HepG2 (cell line): Measurements from ENCODE around the gene ARTN. TPM values are rescaled to one million over a fixed set of nuclear protein-coding genes. Genes with fewer than 3 reads are reported as not detected.

ENCODE experiments used
- FLYWCH1 ChIP-seq: sonication (generic); formaldehyde crosslinking; IDR thresholded peaks from 2 replicates; pipeline ENCODE4 v1.8.1; 2023; ENCODE audit warnings: mild to moderate bottlenecking, missing genetic modification reagents
- FOSL2 ChIP-seq: sonication (generic); formaldehyde crosslinking; IDR thresholded peaks from 2 replicates; pipeline ENCODE4 v1.4.0; 2020; ENCODE audit warnings: missing genetic modification reagents
- NR2C2 ChIP-seq: sonication (generic); formaldehyde crosslinking; IDR thresholded peaks from 2 replicates; pipeline ENCODE4 v1.4.0; 2020; ENCODE audit warnings: missing genetic modification reagents, mild to moderate bottlenecking, moderate library complexity, borderline replicate concordance
- NR2F6 ChIP-seq, 2 experiments: IDR thresholded peaks; 2 replicates each; pipeline ENCODE4 v1.6.1; 2016; ENCODE audit warnings: antibody characterized with exemption in 1 of 2, mild to moderate bottlenecking in 1 of 2
- RAD21 ChIP-seq: fragments of 450-650 bp; formaldehyde crosslinking; IDR thresholded peaks from 2 replicates; pipeline ENCODE4 v1.5.0; 2020; ENCODE audit warnings: mild to moderate bottlenecking
- SIN3A ChIP-seq: IDR thresholded peaks from 2 replicates; pipeline ENCODE4 v1.6.1; 2011; ENCODE audit warnings: low read depth, mild to moderate bottlenecking, control low read depth, low read length, borderline replicate concordance
- ZBTB1 ChIP-seq: sonication (generic); formaldehyde crosslinking; IDR thresholded peaks from 2 replicates; pipeline ENCODE4 v1.4.0; 2020; ENCODE audit warnings: missing genetic modification reagents, borderline replicate concordance
- ZBTB14 ChIP-seq: sonication (generic); formaldehyde crosslinking; IDR thresholded peaks from 2 replicates; pipeline ENCODE4 v1.4.0; 2020; ENCODE audit warnings: missing genetic modification reagents
- ZIK1 ChIP-seq: sonication (generic); formaldehyde crosslinking; IDR thresholded peaks from 2 replicates; pipeline ENCODE4 v1.5.0; 2020; ENCODE audit warnings: mild to moderate bottlenecking, low read depth, missing genetic modification reagents, borderline replicate concordance
- ZNF143 ChIP-seq: sonication (generic); formaldehyde crosslinking; IDR thresholded peaks from 2 replicates; pipeline ENCODE4 v1.4.0; 2020; ENCODE audit warnings: missing genetic modification reagents
- ZNF776 ChIP-seq: sonication (generic); formaldehyde crosslinking; IDR thresholded peaks from 2 replicates; pipeline ENCODE4 v1.4.0; 2020; ENCODE audit warnings: mild to moderate bottlenecking, missing genetic modification reagents
- ZSCAN29 ChIP-seq: sonication (generic); formaldehyde crosslinking; conservative IDR thresholded peaks from 2 replicates; pipeline ENCODE4 v1.4.0; 2020; ENCODE audit warnings: mild to moderate bottlenecking, missing genetic modification reagents
- polyA plus RNA-seq, 8 experiments: library from polyadenylated mRNA; depleted of rRNA in 3 of 8; stranded (reverse) in 7 of 8; unstranded in 1 of 8; fragments of >200 nt; fragmentation: Illumina TruSeq in 4 of 8; extraction: Trizol in 4 of 8; gene quantifications; 2 replicates each; pipeline versions ENCODE4 v1.2.1 to v1.2.3, GENCODE V29; 2011 to 2016; ENCODE audit warnings: low read depth in 4 of 8, missing spikeins in 1 of 8, mixed read lengths in 1 of 8; ENCODE audit not compliant: insufficient read depth in 1 of 8
- total RNA-seq, 5 experiments: library from RNA; depleted of rRNA; stranded (reverse); fragments of >200 nt; fragmentation: Illumina TruSeq; extraction: Trizol; gene quantifications; 2 replicates each; pipeline ENCODE4 v1.2.3, GENCODE V29; 2016; ENCODE audit warnings: low read depth in 1 of 5
- TF ChIP-seq, protein P1 (sequence below): sonication (generic); formaldehyde crosslinking; IDR thresholded peaks from 2 replicates; pipeline ENCODE4 v1.5.0; 2020; ENCODE audit warnings: mild to moderate bottlenecking, missing genetic modification reagents, borderline replicate concordance
- TF ChIP-seq, protein P2 (sequence below): sonication (generic); formaldehyde crosslinking; IDR thresholded peaks from 2 replicates; pipeline ENCODE4 v1.4.0; 2020; ENCODE audit warnings: mild to moderate bottlenecking, missing genetic modification reagents
- TF ChIP-seq, protein P3 (sequence below): sonication (generic); formaldehyde crosslinking; IDR thresholded peaks from 2 replicates; pipeline ENCODE4 v1.4.0; 2020; ENCODE audit warnings: missing genetic modification reagents, borderline replicate concordance
- TF ChIP-seq, protein P4 (sequence below): fragments of 450-650 bp; IDR thresholded peaks from 2 replicates; pipeline ENCODE4 v1.6.1; 2017; ENCODE audit warnings: mild to moderate bottlenecking

The ARTN gene
- total and polyA plus RNA-seq, 2 of the 13 experiments (the other 11 are each of a cell fraction or from before 2014, with no cell fraction given) = 0.11 to 0.62 TPM

DNA sequence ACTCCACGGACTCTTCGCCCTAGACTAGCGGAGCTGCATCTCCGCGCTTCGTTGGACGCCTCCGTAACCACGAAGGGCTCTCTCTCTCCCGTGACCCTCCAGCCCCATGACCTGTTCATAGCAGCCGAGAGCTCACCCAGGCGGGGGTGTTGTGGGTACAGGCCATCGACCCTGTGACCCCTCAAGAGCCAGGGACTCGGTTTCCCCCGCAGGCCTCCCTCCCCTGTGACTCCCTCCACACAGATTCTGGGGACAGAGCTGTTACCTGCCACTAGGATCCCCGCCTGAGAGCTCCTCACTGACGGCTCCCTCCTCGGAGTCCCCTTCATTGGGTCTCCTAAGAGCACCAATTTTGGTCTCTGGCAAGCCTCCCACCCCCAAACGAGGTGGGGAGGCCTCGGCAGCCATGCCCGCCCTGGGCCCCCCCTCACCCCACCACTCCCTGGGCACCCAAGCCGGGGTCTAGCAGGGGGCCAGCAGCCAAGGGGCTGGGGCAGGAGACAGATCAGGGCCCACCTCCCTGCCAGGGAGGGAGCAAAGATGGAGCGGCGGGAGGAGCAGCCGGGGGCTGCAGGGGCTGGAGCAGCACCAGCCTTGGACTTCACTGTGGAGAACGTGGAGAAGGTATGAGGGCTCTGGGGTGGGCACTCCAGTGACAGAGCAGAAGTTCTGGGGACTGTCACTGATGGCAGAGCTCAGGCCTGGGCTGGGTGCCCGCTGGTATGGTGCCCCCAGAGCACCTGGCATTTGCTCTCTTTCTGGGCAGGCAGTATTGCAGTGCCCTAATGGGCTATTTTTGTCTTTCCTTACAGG, 13.7 kb downstream of the ARTN start (continued):
- TF ChIP-seq, protein P1, sequence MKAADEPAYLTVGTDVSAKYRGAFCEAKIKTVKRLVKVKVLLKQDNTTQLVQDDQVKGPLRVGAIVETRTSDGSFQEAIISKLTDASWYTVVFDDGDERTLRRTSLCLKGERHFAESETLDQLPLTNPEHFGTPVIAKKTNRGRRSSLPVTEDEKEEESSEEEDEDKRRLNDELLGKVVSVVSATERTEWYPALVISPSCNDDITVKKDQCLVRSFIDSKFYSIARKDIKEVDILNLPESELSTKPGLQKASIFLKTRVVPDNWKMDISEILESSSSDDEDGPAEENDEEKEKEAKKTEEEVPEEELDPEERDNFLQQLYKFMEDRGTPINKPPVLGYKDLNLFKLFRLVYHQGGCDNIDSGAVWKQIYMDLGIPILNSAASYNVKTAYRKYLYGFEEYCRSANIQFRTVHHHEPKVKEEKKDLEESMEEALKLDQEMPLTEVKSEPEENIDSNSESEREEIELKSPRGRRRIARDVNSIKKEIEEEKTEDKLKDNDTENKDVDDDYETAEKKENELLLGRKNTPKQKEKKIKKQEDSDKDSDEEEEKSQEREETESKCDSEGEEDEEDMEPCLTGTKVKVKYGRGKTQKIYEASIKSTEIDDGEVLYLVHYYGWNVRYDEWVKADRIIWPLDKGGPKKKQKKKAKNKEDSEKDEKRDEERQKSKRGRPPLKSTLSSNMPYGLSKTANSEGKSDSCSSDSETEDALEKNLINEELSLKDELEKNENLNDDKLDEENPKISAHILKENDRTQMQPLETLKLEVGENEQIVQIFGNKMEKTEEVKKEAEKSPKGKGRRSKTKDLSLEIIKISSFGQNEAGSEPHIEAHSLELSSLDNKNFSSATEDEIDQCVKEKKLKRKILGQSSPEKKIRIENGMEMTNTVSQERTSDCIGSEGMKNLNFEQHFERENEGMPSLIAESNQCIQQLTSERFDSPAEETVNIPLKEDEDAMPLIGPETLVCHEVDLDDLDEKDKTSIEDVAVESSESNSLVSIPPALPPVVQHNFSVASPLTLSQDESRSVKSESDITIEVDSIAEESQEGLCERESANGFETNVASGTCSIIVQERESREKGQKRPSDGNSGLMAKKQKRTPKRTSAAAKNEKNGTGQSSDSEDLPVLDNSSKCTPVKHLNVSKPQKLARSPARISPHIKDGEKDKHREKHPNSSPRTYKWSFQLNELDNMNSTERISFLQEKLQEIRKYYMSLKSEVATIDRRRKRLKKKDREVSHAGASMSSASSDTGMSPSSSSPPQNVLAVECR (CRISPR knock-in tag) = peak; percentile 57; the same call in 1 of the 2 replicates
- TF ChIP-seq SIN3A (no peak), ZNF143 (no peak), FOSL2 (peak; percentile 2; the same call in 1 of the 2 replicates), ZIK1 (CRISPR knock-in tag) (no peak), ZBTB1 (CRISPR knock-in tag) (no peak), NR2C2 (CRISPR knock-in tag) (no peak), RAD21 (CRISPR knock-in tag) (no peak), ZNF776 (CRISPR knock-in tag) (peak; percentile 3; the same call in 1 of the 2 replicates), FLYWCH1 (no peak), ZSCAN29 (no peak; the same call in 1 of the 2 replicates), ZBTB14 (CRISPR knock-in tag) (no peak), NR2F6 (IDR thresholded peaks at IDR 0.05) (no peak), NR2F6 (CRISPR knock-in tag; IDR thresholded peaks at IDR 0.05) (no peak)
- TF ChIP-seq, protein P2, sequence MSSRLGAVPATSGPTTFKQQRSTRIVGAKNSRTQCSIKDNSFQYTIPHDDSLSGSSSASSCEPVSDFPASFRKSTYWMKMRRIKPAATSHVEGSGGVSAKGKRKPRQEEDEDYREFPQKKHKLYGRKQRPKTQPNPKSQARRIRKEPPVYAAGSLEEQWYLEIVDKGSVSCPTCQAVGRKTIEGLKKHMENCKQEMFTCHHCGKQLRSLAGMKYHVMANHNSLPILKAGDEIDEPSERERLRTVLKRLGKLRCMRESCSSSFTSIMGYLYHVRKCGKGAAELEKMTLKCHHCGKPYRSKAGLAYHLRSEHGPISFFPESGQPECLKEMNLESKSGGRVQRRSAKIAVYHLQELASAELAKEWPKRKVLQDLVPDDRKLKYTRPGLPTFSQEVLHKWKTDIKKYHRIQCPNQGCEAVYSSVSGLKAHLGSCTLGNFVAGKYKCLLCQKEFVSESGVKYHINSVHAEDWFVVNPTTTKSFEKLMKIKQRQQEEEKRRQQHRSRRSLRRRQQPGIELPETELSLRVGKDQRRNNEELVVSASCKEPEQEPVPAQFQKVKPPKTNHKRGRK (CRISPR knock-in tag) = 0 out of 2 replicates have a peak, but pooled peaks have one; percentile 17
- TF ChIP-seq, protein P3, sequence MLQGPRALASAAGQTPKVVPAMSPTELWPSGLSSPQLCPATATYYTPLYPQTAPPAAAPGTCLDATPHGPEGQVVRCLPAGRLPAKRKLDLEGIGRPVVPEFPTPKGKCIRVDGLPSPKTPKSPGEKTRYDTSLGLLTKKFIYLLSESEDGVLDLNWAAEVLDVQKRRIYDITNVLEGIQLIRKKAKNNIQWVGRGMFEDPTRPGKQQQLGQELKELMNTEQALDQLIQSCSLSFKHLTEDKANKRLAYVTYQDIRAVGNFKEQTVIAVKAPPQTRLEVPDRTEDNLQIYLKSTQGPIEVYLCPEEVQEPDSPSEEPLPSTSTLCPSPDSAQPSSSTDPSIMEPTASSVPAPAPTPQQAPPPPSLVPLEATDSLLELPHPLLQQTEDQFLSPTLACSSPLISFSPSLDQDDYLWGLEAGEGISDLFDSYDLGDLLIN (CRISPR knock-in tag) = no peak
- TF ChIP-seq, protein P4, sequence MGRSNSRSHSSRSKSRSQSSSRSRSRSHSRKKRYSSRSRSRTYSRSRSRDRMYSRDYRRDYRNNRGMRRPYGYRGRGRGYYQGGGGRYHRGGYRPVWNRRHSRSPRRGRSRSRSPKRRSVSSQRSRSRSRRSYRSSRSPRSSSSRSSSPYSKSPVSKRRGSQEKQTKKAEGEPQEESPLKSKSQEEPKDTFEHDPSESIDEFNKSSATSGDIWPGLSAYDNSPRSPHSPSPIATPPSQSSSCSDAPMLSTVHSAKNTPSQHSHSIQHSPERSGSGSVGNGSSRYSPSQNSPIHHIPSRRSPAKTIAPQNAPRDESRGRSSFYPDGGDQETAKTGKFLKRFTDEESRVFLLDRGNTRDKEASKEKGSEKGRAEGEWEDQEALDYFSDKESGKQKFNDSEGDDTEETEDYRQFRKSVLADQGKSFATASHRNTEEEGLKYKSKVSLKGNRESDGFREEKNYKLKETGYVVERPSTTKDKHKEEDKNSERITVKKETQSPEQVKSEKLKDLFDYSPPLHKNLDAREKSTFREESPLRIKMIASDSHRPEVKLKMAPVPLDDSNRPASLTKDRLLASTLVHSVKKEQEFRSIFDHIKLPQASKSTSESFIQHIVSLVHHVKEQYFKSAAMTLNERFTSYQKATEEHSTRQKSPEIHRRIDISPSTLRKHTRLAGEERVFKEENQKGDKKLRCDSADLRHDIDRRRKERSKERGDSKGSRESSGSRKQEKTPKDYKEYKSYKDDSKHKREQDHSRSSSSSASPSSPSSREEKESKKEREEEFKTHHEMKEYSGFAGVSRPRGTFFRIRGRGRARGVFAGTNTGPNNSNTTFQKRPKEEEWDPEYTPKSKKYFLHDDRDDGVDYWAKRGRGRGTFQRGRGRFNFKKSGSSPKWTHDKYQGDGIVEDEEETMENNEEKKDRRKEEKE = no peak
